ENCODE measurements around the gene AGPAT1. TPM values are rescaled to one million over a fixed set of nuclear protein-coding genes. Genes with fewer than 3 reads are reported as not detected.
A peak's percentile ranks its signal among the peaks of the same experiment; 100 is the strongest.

AGPAT1 gene
- total and polyA plus RNA-seq, 2 experiments from 2014 or later, result 62.8 to 71.4 TPM

GRCh38 chr6:32154514-32155161 is 21.2 kb downstream of the AGPAT1 start:
- Histone ChIP-seq H2AFZ (peak overlapping the region; percentile 61), H3K9me3 (ENCODE audit: low read depth) (no peaks in the 10 kb centered on the region), H3K27me3 (peaks cover 9% of the 10 kb centered on the region), H3K4me1 (ENCODE audit: insufficient read depth) (peaks cover 22% of the 10 kb centered on the region), H4K20me1 (ENCODE audit: insufficient read depth, poor library complexity, severe bottlenecking) (no peaks in the 10 kb centered on the region), H3K9me2 (replicated peaks; ENCODE audit: insufficient read depth) (no peaks in the 10 kb centered on the region), H3K4me3 (peak overlapping the region; percentile 72), H3K36me3 (replicated peaks; ENCODE audit: insufficient read depth, low read depth) (peaks cover 6% of the 10 kb centered on the region), H3K79me2 (peaks cover 28% of the 10 kb centered on the region), H3K4me2 (peak overlapping the region; percentile 87), H3K27ac (peak overlapping the region; percentile 96)
- peak; percentile 90 for DNase-seq (ENCODE audit: low spot score)
- WGBS (ENCODE audit: low lambda C conversion rate, missing lambda C conversion rate), result 14% methylated on average over 34 of the region's 34 CpGs
- TF ChIP-seq EZH2 (IDR thresholded peaks at IDR 0.05; ENCODE audit: borderline replicate concordance) (no peak), CTCF (IDR thresholded peaks at IDR 0.05; ENCODE audit: poor library complexity) (peak; percentile 69)

GRCh38 chr6:32153564-32154513 is 22.0 kb downstream of the AGPAT1 start, which contains the start of gene PPT2:
Gene PPT2 (plus strand): TSS chr6:32154141. CDS start chr6:32154595, 454 bp downstream.
- DNase-seq (ENCODE audit: low spot score), result peak; percentile 94
- Histone ChIP-seq H3K9me2 (replicated peaks; ENCODE audit: insufficient read depth) (no peaks in the 10 kb centered on the region), H3K27me3 (peaks cover 17% of the 10 kb centered on the region), H3K79me2 (peaks cover 28% of the 10 kb centered on the region), H3K27ac (peak within 1 kb of the TSS; percentile 96), H3K4me3 (peak within 1 kb of the TSS; percentile 72), H3K4me1 (ENCODE audit: insufficient read depth) (peaks cover 22% of the 10 kb centered on the region), H2AFZ (peak within 1 kb of the TSS; percentile 61), H4K20me1 (ENCODE audit: insufficient read depth, poor library complexity, severe bottlenecking) (no peaks in the 10 kb centered on the region), H3K9me3 (ENCODE audit: low read depth) (no peaks in the 10 kb centered on the region), H3K36me3 (replicated peaks; ENCODE audit: insufficient read depth, low read depth) (peaks cover 6% of the 10 kb centered on the region), H3K4me2 (peak within 1 kb of the TSS; percentile 87)
- WGBS (ENCODE audit: low lambda C conversion rate, missing lambda C conversion rate), result 1% methylated on average over 43 of the region's 52 CpGs
- no peak for TF ChIP-seq EZH2 (IDR thresholded peaks at IDR 0.05; ENCODE audit: borderline replicate concordance)
- TF ChIP-seq CTCF (IDR thresholded peaks at IDR 0.05; ENCODE audit: poor library complexity), result peak; percentile 28
- TF ChIP-seq EZH2phosphoT487 (IDR thresholded peaks at IDR 0.05; ENCODE audit: low read depth, severe bottlenecking, unreplicated experiment), result no peak

- Histone ChIP-seq H3K9me3 (ENCODE audit: low read depth) (no peaks in the 10 kb centered on the region), H3K4me3 (peak overlapping the region; percentile 72), H3K4me2 (peak overlapping the region; percentile 87), H3K4me1 (ENCODE audit: insufficient read depth) (peaks cover 22% of the 10 kb centered on the region), H3K79me2 (peaks cover 24% of the 10 kb centered on the region), H3K36me3 (replicated peaks; ENCODE audit: insufficient read depth, low read depth) (peaks cover 1% of the 10 kb centered on the region), H2AFZ (peak overlapping the region; percentile 59), H3K9me2 (replicated peaks; ENCODE audit: insufficient read depth) (no peaks in the 10 kb centered on the region), H4K20me1 (ENCODE audit: insufficient read depth, poor library complexity, severe bottlenecking) (no peaks in the 10 kb centered on the region), H3K27me3 (peaks cover 26% of the 10 kb centered on the region), H3K27ac (peak overlapping the region; percentile 96)
- WGBS (ENCODE audit: low lambda C conversion rate, missing lambda C conversion rate), result 6% methylated on average over 35 of the region's 35 CpGs
- DNase-seq (ENCODE audit: low spot score), result peak; percentile 68
- TF ChIP-seq CTCF (IDR thresholded peaks at IDR 0.05; ENCODE audit: poor library complexity) (no peak), EZH2 (IDR thresholded peaks at IDR 0.05; ENCODE audit: borderline replicate concordance) (no peak), EZH2phosphoT487 (IDR thresholded peaks at IDR 0.05; ENCODE audit: low read depth, severe bottlenecking, unreplicated experiment) (no peak)
These were observed 22.9 kb downstream of the AGPAT1 start for GRCh38 chr6:32152769-32153563.
